ENCODE measurements around the gene NFKB2.

Gene NFKB2

GRCh38 chr10:102437515-102437914, 42.0 kb downstream of the NFKB2 start:
- FAIRE-seq (no peak), DNase-seq (ENCODE audit: insufficient read length, low spot score) (no peak)
- TF ChIP-seq CTCF (IDR thresholded peaks at IDR 0.05; ENCODE audit: insufficient read depth, missing control alignments) = no peak

DNA sequence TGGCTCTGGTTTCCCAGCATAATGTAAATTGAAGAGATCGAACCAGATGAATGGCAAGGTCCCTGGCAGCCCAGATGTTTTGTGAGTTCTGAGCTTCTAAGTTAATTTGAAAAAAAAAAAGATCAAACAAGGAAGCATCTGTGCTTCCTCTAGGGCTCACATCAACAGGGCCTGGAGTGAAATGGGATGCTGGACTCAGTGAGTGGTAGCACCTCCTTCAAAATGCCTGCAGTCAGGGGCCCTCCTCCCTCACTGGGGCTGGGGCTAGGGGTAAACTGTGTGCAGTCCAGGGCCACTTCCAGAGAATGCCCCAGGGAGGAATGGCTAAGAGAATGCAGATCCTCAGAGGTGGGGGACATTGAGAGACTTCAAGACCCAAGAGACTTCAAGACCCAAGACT, 42.9 kb downstream of the NFKB2 start:
- DNase-seq (ENCODE audit: insufficient read length, low spot score) (no peak), FAIRE-seq (no peak)
- no peak for TF ChIP-seq CTCF (IDR thresholded peaks at IDR 0.05; ENCODE audit: insufficient read depth, missing control alignments)

DNA sequence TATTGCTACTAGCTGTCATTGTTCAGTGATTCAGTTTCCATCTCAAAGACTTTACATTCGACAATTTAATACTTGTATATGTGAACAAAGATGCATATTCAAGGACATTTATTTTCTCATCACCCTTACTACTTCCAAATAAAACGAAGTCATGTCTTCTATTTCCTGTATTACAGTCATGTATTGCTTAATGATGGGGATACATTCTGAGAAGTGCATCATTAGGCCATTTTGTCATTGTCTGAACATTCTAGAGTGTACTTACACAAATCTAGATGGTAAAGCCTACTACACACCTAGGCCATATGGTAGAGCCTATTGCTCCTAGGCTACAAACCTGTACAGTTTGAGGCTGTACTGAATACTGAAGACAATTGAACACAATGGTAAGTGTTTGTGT, 49.3 kb downstream of the NFKB2 start:
- no peak for FAIRE-seq
- TF ChIP-seq CTCF (IDR thresholded peaks at IDR 0.05; ENCODE audit: insufficient read depth, missing control alignments) = no peak
- no peak for DNase-seq (ENCODE audit: insufficient read length, low spot score)

DNA sequence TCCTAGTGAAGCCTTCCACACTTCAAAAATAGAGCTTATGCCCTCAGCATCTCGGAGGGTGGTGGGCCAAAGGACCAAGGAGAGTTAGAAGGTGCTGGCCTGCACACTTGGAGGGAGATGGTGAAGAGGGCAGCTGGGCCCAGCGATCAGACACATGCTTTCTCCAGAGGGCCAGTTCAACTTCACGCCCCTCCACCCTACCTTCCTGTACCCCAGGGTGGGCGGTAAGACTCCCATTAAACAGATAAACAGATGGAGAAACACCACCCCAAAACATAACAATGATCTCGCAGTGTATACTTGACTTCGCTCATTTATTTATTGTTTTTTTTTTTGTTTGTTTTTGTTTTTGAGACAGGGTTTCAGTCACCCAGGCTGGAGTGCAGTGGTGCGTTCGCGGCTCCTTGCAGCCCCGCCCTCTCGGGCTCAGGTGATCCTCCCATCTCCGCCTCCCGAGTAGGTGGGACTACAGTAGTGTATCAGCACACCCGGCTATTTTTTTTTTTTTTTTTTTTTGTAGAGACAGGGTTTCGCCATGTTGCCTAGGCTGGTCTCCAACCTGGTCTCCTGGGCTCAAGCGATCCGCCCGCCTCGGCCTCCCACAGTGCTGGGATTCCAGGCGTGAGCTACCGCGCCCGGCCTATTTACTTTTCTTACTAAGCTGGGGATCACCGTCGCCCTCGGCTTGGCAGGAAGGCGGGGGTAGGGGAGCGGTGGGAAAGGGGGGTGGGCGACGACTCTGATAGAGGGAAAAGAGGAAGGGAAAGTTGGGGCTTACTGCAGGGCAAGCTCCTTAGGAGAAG, 54.0 kb downstream of the NFKB2 start:
- FAIRE-seq = no peak
- no peak for DNase-seq (ENCODE audit: insufficient read length, low spot score)
- no peak for TF ChIP-seq CTCF (IDR thresholded peaks at IDR 0.05; ENCODE audit: insufficient read depth, missing control alignments)

GRCh38 chr10:102450124-102450373, 54.5 kb downstream of the NFKB2 start:
- DNase-seq (ENCODE audit: insufficient read length, low spot score) (no peak), FAIRE-seq (no peak)
- no peak for TF ChIP-seq CTCF (IDR thresholded peaks at IDR 0.05; ENCODE audit: insufficient read depth, missing control alignments)

DNA sequence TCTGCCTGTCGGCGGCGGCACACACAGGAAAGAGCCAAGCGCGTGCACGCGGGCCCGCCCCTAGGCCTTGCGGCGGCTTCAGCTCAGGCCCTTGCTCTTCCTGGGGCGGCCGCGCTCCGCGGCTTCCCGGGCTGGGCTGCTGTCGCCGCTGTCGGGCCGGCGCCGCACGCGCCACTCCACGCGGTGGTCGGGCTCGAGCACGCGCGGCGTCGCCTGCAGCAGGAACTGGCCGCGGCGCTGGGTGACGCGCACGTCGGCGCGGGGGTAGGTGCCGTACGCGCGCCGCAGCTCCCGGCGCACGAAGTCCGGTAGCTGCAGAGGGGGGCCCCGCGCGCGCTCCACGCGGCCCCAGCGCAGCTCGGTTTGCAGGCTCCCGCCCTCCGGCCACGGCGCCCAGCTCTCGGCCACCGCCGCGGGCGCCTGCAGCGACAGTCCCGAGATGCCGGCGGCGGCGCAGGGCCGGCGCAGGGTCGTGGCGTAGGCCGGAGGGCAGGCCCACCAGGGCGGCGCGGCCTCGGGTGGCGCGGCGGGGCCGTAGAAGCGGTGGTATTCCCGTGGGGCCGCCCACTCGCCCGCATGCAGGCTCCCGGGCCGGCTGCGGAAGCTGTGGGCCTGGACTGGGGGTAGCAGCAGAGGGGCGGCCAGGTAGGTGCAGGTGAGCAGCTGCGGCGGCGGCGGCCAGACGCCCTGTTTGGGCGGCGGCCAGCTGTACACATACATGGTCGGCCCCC, 55.0 kb downstream of the NFKB2 start:
- TF ChIP-seq CTCF (IDR thresholded peaks at IDR 0.05; ENCODE audit: insufficient read depth, missing control alignments) = no peak
- FAIRE-seq = no peak
- no peak for DNase-seq (ENCODE audit: insufficient read length, low spot score)

Measured in D721Med (cell line).